Measurements from ENCODE around the gene ADCYAP1R1. TPM values are rescaled to one million over a fixed set of nuclear protein-coding genes. Genes with fewer than 3 reads are reported as not detected.
A peak's percentile ranks its signal among the peaks of the same experiment; 100 is the strongest.
"Not testable (repeated sequence)": the region's sequence is repeated elsewhere in the genome, so short reads cannot be mapped to it uniquely, and the experiment has no call there.

Gene ADCYAP1R1
- polyA plus RNA-seq, 1 donor from 2014 or later, result not detected

DNA sequence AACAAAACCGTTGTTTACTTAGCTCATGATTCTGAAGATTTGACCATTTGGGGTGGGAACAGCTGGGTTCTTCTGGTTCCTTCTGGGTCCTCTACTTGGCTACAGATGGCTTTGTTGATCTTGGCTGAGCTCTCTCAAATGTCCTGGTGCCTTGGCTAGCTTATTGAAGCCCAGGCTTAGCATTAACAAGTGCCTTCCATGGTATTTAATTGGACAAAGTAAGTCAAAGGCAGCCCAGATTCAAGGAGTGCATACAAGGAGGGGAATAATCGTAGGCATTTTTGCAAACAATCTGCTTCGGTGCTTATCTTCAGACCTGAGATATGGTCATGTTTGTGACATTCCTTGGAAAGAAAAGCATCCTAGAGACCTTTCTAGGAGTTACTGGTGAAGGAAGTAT, 81.4 kb downstream of the ADCYAP1R1 start:
- peaks cover 3% of the 10 kb centered on the region for H3K27me3 Mint-ChIP-seq
- H3K4me1 Mint-ChIP-seq, result peaks cover 0 to 3% (median 2%) of the 10 kb centered on the region in 3 donors
- H3K4me3 Mint-ChIP-seq, result no peak overlapping the region
- no peaks in the 10 kb centered on the region for H3K36me3 Mint-ChIP-seq
- H3K27ac Mint-ChIP-seq, result no peak overlapping the region
- H3K9me3 Mint-ChIP-seq, result no peaks in the 10 kb centered on the region

DNA sequence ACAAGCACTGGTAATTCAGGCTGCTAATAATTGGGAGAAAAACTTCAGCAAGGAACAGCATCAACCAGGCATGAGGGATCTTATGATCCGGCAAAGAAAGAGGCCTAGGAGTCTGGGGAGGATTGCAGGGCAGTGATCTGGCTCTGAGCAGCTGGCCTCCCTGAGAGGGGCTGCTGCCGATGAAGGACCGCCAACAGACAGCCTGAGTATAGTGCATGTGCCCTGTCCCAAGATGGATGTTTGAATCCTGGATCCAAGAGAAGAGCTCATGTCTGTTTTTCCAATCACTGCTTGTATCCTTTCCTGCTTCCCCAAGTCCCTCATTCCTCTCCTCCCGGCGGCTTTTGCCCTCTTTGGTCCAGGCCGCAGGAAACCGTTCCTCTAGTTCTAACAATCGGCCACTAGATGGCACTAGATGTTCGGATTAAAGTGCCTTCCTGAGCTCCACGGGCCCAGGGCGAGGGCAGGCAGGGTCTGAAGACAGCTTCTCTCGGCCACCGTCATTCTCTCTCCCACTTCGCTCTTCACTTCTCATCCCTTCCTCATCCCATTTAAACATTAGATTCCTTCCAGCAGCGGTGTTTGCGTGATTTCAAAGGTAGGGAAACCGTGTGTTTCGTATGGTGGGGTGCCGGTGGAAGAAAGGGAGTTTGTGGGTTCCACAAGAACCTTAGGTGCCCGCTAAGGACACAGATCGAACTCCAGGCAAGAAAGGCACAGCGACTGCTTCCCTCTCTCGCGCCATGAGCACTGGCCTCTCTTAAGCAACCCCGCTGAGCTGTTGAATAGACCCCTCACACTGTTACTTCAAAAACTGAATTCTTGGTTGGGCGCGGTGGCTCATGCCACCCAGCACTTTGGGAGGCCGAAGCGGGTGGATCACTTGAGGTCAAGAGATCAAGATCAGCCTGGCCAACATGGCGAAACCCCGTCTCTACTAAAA, 82.4 kb downstream of the ADCYAP1R1 start:
- H3K36me3 Mint-ChIP-seq, result no peaks in the 10 kb centered on the region
- peak overlapping the region in 1 of 4 donors; percentile 19 for H3K4me3 Mint-ChIP-seq
- no peaks in the 10 kb centered on the region for H3K9me3 Mint-ChIP-seq
- no peaks in the 10 kb centered on the region for H3K27me3 Mint-ChIP-seq
- H3K4me1 Mint-ChIP-seq, result peaks cover 0 to 3% (median 2%) of the 10 kb centered on the region in 3 donors
- no peak overlapping the region for H3K27ac Mint-ChIP-seq

DNA sequence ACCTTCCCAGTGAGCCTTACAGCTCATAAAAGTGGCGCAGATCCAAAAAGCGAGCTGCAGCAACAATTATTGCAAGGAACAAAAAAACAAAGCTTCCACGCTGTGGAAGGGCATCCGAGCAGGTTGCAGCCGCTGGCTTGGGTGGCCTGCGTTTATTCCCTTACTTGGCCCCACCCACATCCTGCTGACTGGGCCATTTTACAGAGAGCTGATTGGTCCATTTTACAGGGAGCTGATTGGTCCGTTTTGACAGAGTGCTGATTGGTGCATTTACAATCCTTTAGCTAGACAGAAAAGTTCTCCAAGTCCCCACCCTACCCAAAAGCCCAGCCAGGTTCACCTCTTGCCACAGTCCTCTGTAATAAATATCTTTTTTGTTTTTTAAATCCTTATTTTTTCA, 85.1 kb downstream of the ADCYAP1R1 start:
- Mint-ChIP-seq H3K27ac (no peak overlapping the region), H3K4me3 (no peak overlapping the region), H3K27me3 (no peaks in the 10 kb centered on the region), H3K4me1 (peaks cover 0 to 3% (median 2%) of the 10 kb centered on the region in 3 donors), H3K36me3 (no peaks in the 10 kb centered on the region), H3K9me3 (no peaks in the 10 kb centered on the region)

DNA sequence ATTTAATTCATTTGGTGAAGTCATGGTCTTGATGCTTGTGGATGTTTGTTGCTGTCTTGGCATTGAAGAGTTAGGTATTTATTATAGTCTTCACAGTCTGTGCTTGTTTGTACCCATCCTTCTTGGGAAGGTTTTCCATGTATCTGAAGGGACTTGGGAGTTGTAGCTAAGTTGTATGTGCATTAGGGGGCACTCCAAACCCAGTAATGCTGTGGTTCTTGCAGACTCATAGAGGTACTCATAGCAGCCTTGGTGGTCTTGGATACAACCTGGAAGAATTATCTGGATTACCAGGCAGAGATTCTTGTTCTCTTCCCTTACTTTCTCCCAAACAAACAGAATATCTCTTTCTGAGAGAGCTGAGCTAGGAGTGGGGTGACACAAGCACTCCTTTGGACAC, 93.2 kb downstream of the ADCYAP1R1 start:
- H3K36me3 Mint-ChIP-seq, result no peaks in the 10 kb centered on the region
- H3K27ac Mint-ChIP-seq, result no peak overlapping the region
- no peaks in the 10 kb centered on the region for H3K4me1 Mint-ChIP-seq
- H3K27me3 Mint-ChIP-seq, result peaks cover 9% of the 10 kb centered on the region
- H3K4me3 Mint-ChIP-seq, result no peak overlapping the region
- peaks cover 0 to 4% (median 2%) of the 10 kb centered on the region in 3 donors for H3K9me3 Mint-ChIP-seq

DNA sequence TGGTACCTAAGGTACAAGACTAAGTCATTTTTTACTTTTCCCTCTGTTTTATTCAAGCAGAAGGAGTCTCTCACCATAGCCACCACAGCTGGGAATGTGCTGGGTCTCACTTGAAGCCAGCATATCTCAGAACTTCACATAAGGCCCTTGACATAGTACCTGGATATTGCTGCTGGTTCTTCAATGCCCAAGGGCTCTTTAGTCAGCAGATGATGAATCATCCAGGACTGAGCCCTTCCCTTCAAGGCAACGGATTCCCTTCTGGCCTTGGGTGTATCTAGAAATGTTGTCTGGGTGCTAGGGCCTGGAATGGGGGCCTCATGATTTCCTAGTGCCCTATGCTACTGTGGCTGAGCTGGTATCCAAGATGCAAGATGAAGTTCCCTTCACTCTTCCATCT, 93.9 kb downstream of the ADCYAP1R1 start:
- no peak overlapping the region for H3K27ac Mint-ChIP-seq
- no peaks in the 10 kb centered on the region for H3K36me3 Mint-ChIP-seq
- H3K9me3 Mint-ChIP-seq, result peaks cover 0 to 4% (median 2%) of the 10 kb centered on the region in 3 donors
- no peak overlapping the region for H3K4me3 Mint-ChIP-seq
- H3K27me3 Mint-ChIP-seq, result peaks cover 9% of the 10 kb centered on the region
- no peaks in the 10 kb centered on the region for H3K4me1 Mint-ChIP-seq

DNA sequence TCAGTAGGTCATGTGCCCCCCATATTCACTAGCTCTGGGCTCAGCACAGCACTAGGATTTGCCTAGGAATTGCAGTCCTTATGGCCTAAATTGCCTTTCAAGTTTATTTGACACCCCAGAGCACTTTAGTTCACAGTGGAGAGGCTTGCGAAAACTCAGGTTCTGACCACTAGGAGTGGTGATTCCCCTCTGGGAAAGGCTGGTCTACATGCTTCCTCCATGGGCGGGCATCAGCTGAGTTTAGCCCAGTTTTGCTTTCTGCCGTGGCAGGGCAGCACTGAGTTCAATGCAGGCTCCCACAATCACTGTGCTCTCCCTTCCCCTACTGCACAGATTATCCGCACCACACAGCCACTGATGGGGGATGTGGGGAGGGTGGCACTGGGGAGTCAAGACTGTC, 94.4 kb downstream of the ADCYAP1R1 start:
- Mint-ChIP-seq H3K27ac (no peak overlapping the region), H3K9me3 (peaks cover 0 to 4% (median 2%) of the 10 kb centered on the region in 3 donors), H3K27me3 (peaks cover 9% of the 10 kb centered on the region), H3K4me3 (no peak overlapping the region), H3K4me1 (no peaks in the 10 kb centered on the region), H3K36me3 (no peaks in the 10 kb centered on the region)

DNA sequence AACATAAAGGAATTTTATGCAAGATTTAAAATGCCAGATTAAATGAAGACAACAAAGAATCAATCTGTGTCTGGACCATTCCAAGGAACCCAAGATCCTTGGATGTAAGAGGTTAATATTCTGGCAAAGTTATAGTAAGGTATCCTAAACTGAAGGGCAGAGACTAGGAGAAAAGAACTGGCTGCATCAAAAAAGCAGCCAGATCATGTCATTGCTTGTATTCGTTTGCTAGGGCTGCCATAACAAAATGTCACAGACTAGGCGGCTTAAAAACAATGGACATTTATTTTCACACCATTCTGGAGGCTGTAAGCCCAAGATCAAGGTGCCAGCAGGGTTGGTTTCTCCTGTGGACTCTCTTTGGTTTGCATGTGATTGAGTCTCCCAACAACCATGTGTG, 99.7 kb downstream of the ADCYAP1R1 start:
- H3K4me3 Mint-ChIP-seq, result no peak overlapping the region
- H3K36me3 Mint-ChIP-seq, result peaks cover 3% of the 10 kb centered on the region
- H3K27me3 Mint-ChIP-seq, result peaks cover 1% of the 10 kb centered on the region
- no peaks in the 10 kb centered on the region for H3K4me1 Mint-ChIP-seq
- peaks cover 3 to 4% (median 4%) of the 10 kb centered on the region in 3 donors for H3K9me3 Mint-ChIP-seq
- H3K27ac Mint-ChIP-seq, result no peak overlapping the region

DNA sequence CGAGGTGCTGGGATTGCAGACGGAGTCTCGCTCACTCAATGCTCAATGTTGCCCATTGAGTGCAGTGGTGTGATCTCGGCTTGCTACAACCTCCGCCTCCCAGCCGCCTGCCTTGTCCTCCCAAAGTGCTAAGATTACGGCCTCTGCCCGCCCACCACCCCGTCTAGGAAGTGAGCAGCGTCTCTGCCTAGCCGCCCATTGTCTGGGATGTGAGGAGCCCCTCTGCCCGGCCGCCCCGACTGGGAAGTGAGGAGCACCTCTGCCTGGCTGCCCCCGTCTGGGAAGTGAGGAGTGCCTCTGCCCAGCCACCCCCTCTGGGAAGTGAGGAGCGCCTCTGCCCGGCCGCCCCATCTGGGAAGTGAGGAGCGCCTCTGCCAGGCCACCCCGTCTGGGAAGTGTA, 101.2 kb downstream of the ADCYAP1R1 start:
- H3K36me3 Mint-ChIP-seq, H3K4me3 Mint-ChIP-seq, H3K4me1 Mint-ChIP-seq: not testable (repeated sequence)

DNA sequence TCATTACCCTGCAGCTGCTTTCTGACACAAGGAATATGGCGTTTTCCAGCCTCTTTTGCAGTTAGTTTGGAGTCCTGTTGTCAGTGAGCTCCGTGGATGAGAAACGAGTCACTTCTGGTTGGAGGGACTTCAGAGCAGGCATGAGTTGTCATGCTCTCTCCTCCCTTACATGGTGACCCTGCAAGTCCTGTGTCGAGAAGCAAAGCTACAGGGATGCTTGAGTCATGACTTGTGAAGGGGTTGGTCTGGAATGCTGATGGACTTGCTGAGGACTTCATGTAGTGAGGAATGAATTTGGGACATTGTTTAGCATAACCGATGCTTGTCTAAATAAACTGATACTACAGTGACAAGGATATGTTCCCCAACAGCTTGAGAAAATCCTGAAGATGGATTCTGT, 108.8 kb downstream of the ADCYAP1R1 start:
- Mint-ChIP-seq H3K27ac (no peak overlapping the region), H3K4me1 (no peaks in the 10 kb centered on the region)

More for the DNA sequence above, 101.2 kb downstream of the ADCYAP1R1 start:
- not testable (repeated sequence) for H3K27ac Mint-ChIP-seq, H3K9me3 Mint-ChIP-seq, H3K27me3 Mint-ChIP-seq

More for the DNA sequence above, 108.8 kb downstream of the ADCYAP1R1 start:
- Mint-ChIP-seq H3K4me3 (no peak overlapping the region), H3K27me3 (peaks cover 2% of the 10 kb centered on the region), H3K36me3 (no peaks in the 10 kb centered on the region), H3K9me3 (peaks cover 0 to 4% (median 2%) of the 10 kb centered on the region in 3 donors)

Other genes starting within 250 kb of the ADCYAP1R1 start
- gene AQP1, start 140.5 kb upstream of the ADCYAP1R1 start, polyA plus RNA-seq, result not detected
- not detected for gene GHRHR, start 88.4 kb upstream of the ADCYAP1R1 start, polyA plus RNA-seq